HL-60 (cell line): ENCODE data around the gene MOB3A.

Experiments used
- CTCF ChIP-seq: IDR thresholded peaks from one replicate; pipeline ENCODE4 v1.5.1; 2011; ENCODE audit warnings: low read length, control low read depth, inconsistent platforms; ENCODE audit not compliant: insufficient read depth
- GABPA ChIP-seq: IDR thresholded peaks from 2 replicates; pipeline ENCODE4 v1.6.1; 2012; ENCODE audit warnings: low read depth
- POLR2AphosphoS5 ChIP-seq: IDR thresholded peaks from 2 replicates; pipeline ENCODE4 v1.6.1; 2012; ENCODE audit warnings: low read depth
- REST ChIP-seq: IDR thresholded peaks from 2 replicates; pipeline ENCODE4 v1.6.1; 2012; ENCODE audit warnings: low read depth; ENCODE audit not compliant: insufficient replicate concordance
- SPI1 ChIP-seq: IDR thresholded peaks from 2 replicates; pipeline ENCODE4 v1.6.1; 2012; ENCODE audit warnings: low read depth, mild to moderate bottlenecking, borderline replicate concordance

- no peak for TF ChIP-seq REST
- no peak for TF ChIP-seq CTCF
- no peak for TF ChIP-seq POLR2AphosphoS5
- no peak for TF ChIP-seq GABPA
- no peak for TF ChIP-seq SPI1
Observed at GRCh38 chr19:2132731-2133490, 36.8 kb upstream of the MOB3A start.
